Activated CD8-positive, alpha-beta T cell treated with anti-CD3 and anti-CD28 coated beads for 36 hours (primary cell): ENCODE measurements around the gene SP5. TPM values are rescaled to one million over a fixed set of nuclear protein-coding genes. Genes with fewer than 3 reads are reported as not detected.
"Not testable (repeated sequence)": the region's sequence is repeated elsewhere in the genome, so short reads cannot be mapped to it uniquely, and the experiment has no call there.

Source experiments
- ATAC-seq: fragments of 200-7000 bp; cut with Tn5 transposase; one replicate; pipeline ENCODE4 v1.10.0; 2021; ENCODE audit warnings: mild to moderate bottlenecking, moderate library complexity
- CTCF ChIA-PET: fragments of 350-600 bp; sonication (Branson Sonifier 250); formaldehyde crosslinking; loops from one replicate; lab custom pipeline; 2021; ENCODE audit warnings: antibody characterized with exemption; lab: Charles Lee
- POLR2A ChIA-PET: fragments of 350-600 bp; sonication (Branson Sonifier 250); formaldehyde crosslinking; loops from one replicate; lab custom pipeline; 2021; ENCODE audit warnings: antibody characterized with exemption; lab: Charles Lee
- DNase-seq: peaks from one replicate; pipeline ENCODE4 v3.0.0-alpha.2; 2020
- H3K27ac Mint-ChIP-seq: one replicate; pipeline ENCODE4 v1.8.0; 2021; ENCODE audit warnings: mild to moderate bottlenecking, mixed read lengths
- H3K27me3 Mint-ChIP-seq: one replicate; pipeline ENCODE4 v1.8.0; 2021; ENCODE audit warnings: mixed read lengths
- H3K36me3 Mint-ChIP-seq: one replicate; pipeline ENCODE4 v1.8.0; 2021; ENCODE audit warnings: low read depth, mixed read lengths
- H3K4me1 Mint-ChIP-seq: one replicate; pipeline ENCODE4 v1.8.0; 2021; ENCODE audit warnings: low read depth, mixed read lengths
- H3K4me3 Mint-ChIP-seq: one replicate; pipeline ENCODE4 v1.8.0; 2021; ENCODE audit warnings: mild to moderate bottlenecking, moderate library complexity, mixed read lengths
- H3K9me3 Mint-ChIP-seq: one replicate; pipeline ENCODE4 v1.8.0; 2021; ENCODE audit warnings: mixed read lengths
- CTCF ChIP-seq: fragments of 200-600 bp; IDR thresholded peaks from one replicate; pipeline ENCODE4 v1.8.0; 2022; ENCODE audit warnings: antibody characterized with exemption, mild to moderate bottlenecking
- intact Hi-C: fragments of 100-400 bp; cut with micrococcal nuclease; formaldehyde crosslinking; loops from one replicate; pipeline ENCODE4 v1.10.0; 2022
- total RNA-seq, 2 experiments: library from RNA; stranded (reverse); gene quantifications; one replicate each; pipeline ENCODE4 v1.2.3, GENCODE V29; 2021

SP5 gene
- total RNA-seq, 2 experiments from 2014 or later: not detected

DNA sequence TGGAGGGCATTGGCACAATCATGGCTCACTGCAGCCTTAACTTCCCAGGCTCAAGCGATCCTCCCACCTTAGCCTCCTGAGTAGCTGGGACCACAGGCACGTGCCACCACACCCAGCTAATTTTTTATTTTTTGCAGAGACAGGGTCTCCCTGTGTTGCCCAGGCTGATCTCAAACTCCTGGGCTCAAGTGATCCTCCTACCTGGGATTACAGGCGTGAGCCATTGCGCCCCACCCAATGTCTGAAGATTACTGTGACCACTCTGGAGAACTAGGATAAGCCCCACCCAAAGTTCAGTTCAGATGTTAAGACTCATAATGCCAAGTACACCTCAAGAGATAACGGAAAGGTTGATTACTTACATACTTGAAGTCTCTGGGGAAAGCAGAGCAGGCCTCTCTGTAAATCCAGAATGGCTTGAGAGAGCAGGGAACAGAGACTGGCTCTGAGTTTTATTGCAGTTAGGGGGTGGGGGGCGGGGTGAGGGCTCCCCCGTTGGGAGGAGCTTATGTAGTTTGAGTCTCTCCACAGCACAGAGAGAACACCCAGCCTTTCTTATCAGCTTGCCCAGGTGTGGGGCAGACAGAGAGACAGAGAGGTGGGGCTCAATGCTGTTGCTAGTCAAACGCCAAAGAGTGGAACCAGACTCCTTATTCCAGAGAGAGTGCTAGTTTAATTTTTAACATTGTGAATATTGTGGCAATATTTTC, 28.5 kb downstream of the SP5 start:
- ChIA-PET POLR2A (no interaction called here), CTCF (interaction anchor here (0.7 kb wide), 1 partner anchor 66 kb away, joined by 3 read pairs; no protein-coding TSS in a partner anchor)
- TF ChIP-seq CTCF: no peak
- peaks cover 21% of the 10 kb centered on the region for H3K27me3 Mint-ChIP-seq
- intact Hi-C loops: no loop called here
- no peak overlapping the region for H3K4me3 Mint-ChIP-seq
- no peak overlapping the region for H3K27ac Mint-ChIP-seq
- H3K9me3 Mint-ChIP-seq: no peaks in the 10 kb centered on the region
- no peaks in the 10 kb centered on the region for H3K36me3 Mint-ChIP-seq
- no peaks in the 10 kb centered on the region for H3K4me1 Mint-ChIP-seq
- ATAC-seq: no peak
- DNase-seq: no peak

DNA sequence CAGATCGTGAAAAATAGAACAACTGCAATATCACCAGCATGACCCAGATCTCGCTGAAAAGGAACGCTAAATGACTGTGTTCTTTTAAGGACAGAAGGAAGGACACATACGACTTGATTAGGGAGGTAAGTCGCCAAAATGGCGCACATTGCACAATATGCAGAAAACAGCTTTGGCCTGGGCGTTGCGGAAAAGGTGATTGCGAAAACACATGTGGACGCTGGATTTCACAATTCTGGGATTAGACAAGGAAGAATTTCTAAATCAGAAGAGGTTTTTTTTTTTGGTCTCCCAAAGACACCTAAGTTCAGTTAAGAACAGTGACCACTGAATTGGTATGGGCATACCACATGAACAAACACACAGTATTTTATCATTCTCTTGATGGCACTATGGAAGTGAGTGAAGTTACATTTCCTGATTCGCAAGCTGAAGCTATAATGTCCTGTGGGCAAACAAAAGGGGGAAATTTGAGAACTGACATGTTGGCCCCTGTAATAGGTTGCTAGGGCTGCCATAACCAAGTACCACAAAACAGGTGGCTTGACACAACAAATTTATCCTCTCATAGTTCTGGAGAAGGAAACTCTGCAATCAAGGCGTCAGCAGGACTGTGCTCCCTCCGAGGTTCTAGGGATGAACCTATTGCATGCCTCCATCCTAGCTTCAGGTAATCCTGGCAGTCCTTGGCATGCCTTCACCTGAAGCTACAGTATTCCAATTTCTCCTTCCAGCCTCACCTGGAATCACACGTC, 29.3 kb downstream of the SP5 start:
- intact Hi-C loops: no loop called here
- H3K27ac Mint-ChIP-seq: no peak overlapping the region
- no peak for TF ChIP-seq CTCF
- no peak overlapping the region for H3K4me3 Mint-ChIP-seq
- no peak for DNase-seq
- POLR2A ChIA-PET: no interaction called here
- no peaks in the 10 kb centered on the region for H3K36me3 Mint-ChIP-seq
- H3K9me3 Mint-ChIP-seq: no peaks in the 10 kb centered on the region
- CTCF ChIA-PET: interaction anchor here (0.7 kb wide), 1 partner anchor 67 kb away, joined by 3 read pairs; no protein-coding TSS in a partner anchor
- ATAC-seq: no peak
- peaks cover 21% of the 10 kb centered on the region for H3K27me3 Mint-ChIP-seq
- H3K4me1 Mint-ChIP-seq: no peaks in the 10 kb centered on the region

GRCh38 chr2:170745305-170745704, 30.2 kb downstream of the SP5 start:
- intact Hi-C loops: no loop called here

DNA sequence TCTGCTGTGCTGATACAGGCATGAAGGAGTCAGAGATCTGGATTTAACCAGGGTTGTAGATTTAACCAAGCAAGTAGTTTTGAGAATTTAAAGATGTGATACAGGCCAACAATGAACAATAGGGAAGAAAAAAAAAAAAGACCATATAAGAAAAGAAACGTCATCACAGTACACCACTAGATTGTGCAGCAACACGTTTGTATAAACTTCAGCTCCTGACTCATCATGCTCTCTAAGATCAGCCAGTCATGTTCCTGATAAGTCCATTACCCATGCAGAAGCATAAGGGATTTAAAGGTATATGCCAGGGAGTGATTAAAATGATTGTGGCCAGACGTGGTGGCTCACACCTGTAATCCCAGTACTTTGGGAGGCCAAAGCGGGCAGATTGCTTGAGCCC, 32.8 kb downstream of the SP5 start:
- Mint-ChIP-seq H3K4me3 (no peak overlapping the region), H3K36me3 (no peaks in the 10 kb centered on the region), H3K9me3 (no peaks in the 10 kb centered on the region), H3K27me3 (peaks cover 24% of the 10 kb centered on the region), H3K27ac (no peak overlapping the region), H3K4me1 (no peaks in the 10 kb centered on the region)
- ATAC-seq (no peak), DNase-seq (no peak)
- intact Hi-C loops: no loop called here
- ChIA-PET CTCF (no interaction called here), POLR2A (no interaction called here)
- no peak for TF ChIP-seq CTCF

More at GRCh38 chr2:170745305-170745704, 30.2 kb downstream of the SP5 start:
- POLR2A ChIA-PET: no interaction called here
- Mint-ChIP-seq H3K27me3 (peaks cover 24% of the 10 kb centered on the region), H3K4me3 (no peak overlapping the region), H3K36me3 (no peaks in the 10 kb centered on the region), H3K4me1 (no peaks in the 10 kb centered on the region), H3K27ac (no peak overlapping the region), H3K9me3 (no peaks in the 10 kb centered on the region)
- ATAC-seq (no peak), DNase-seq (no peak)
- TF ChIP-seq CTCF: no peak
- CTCF ChIA-PET: no interaction called here

DNA sequence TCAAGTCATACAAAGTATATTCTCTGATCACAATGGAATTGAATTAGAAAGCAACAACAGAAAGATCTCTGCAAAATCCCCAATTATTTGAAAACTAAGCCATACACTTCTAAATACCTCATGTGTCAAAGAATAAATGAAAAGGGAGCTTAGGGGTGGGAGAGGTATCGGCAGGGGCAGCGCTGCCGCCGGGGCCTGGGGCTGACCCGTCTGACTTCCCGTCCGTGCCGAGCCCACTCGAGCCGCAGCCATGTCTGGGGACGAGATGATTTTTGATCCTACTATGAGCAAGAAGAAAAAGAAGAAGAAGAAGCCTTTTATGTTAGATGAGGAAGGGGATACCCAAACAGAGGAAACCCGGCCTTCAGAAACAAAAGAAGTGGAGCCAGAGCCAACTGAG, 36.4 kb downstream of the SP5 start:
- DNase-seq, H3K9me3 Mint-ChIP-seq, POLR2A ChIA-PET, H3K27ac Mint-ChIP-seq, H3K4me3 Mint-ChIP-seq, intact Hi-C loops, CTCF ChIA-PET, ATAC-seq, H3K4me1 Mint-ChIP-seq, H3K36me3 Mint-ChIP-seq: not testable (repeated sequence)
- H3K27me3 Mint-ChIP-seq: peaks cover 16% of the 10 kb centered on the region
